Sigmoid colon (tissue), 7 donors: ENCODE data around the gene MAPK10. TPM values are rescaled to one million over a fixed set of nuclear protein-coding genes. Genes with fewer than 3 reads are reported as not detected.

Source experiments
- DNase-seq: peaks from one replicate; pipeline ENCODE4 v3.0.0-alpha.2; 2019
- H3K27ac ChIP-seq, 4 donors: fragments of 200-600 bp; sonication (generic); one replicate each; pipeline ENCODE4 v1.5.1; 2016 to 2019; ENCODE audit warnings: mild to moderate bottlenecking in 1 of 4
- H3K27me3 ChIP-seq, 3 donors: fragments of 200-600 bp; sonication (generic); one replicate each; pipeline ENCODE4 v1.5.1; 2019; ENCODE audit warnings: mild to moderate bottlenecking in 1 of 3
- H3K36me3 ChIP-seq, 4 donors: fragments of 200-600 bp; sonication (generic); one replicate each; pipeline ENCODE4 v1.5.1; 2016 to 2019
- H3K4me1 ChIP-seq, 4 donors: fragments of 200-600 bp; sonication (generic); one replicate each; pipeline ENCODE4 v1.5.1; 2017 to 2019
- H3K4me3 ChIP-seq, 4 donors: fragments of 200-600 bp; sonication (generic); one replicate each; pipeline ENCODE4 v1.5.1; 2017 to 2019; ENCODE audit warnings: mild to moderate bottlenecking in 2 of 4, moderate library complexity in 1 of 4
- H3K9me3 ChIP-seq, 4 donors: fragments of 200-600 bp in 3 of 4; sonication (generic) in 3 of 4; one replicate each; pipeline versions ENCODE4 v1.5.1 to v1.6.1; 2013 to 2019
- CTCF ChIP-seq, 4 experiments: fragments of 450-650 bp in 3 of 4; fragments of 200-600 bp in 1 of 4; IDR thresholded peaks; one replicate each; pipeline ENCODE4 v1.5.1; 2016 to 2019; ENCODE audit warnings: antibody characterized with exemption in 4 of 4, mild to moderate bottlenecking in 3 of 4, moderate library complexity in 2 of 4
- EP300 ChIP-seq, 4 donors: sonication (generic); formaldehyde crosslinking; IDR thresholded peaks; one replicate each; pipeline ENCODE4 v1.6.1; 2017; ENCODE audit warnings: antibody characterized with exemption in 4 of 4
- POLR2A ChIP-seq, 2 donors: fragments of 450-650 bp; IDR thresholded peaks; one replicate each; pipeline ENCODE4 v1.6.1; 2016; ENCODE audit warnings: antibody characterized with exemption in 2 of 2, mild to moderate bottlenecking in 2 of 2, moderate library complexity in 2 of 2
- POLR2AphosphoS5 ChIP-seq, 4 donors: sonication (generic); formaldehyde crosslinking; IDR thresholded peaks; one replicate each; pipeline ENCODE4 v1.6.1; 2017; ENCODE audit warnings: antibody characterized with exemption in 4 of 4
- WGBS, 2 donors: extraction: QIAGEN DNeasy Blood & Tissue Kit; methylation state at CpG; one replicate each; pipeline ENCODE4 v1.1.7; 2013; 5-methylcytosine and 5-hydroxymethylcytosine counted together
- intact Hi-C: fragments of 100-400 bp; cut with DNase I; formaldehyde crosslinking; loops from one replicate; pipeline ENCODE4 v1.15.1; 2023
- polyA plus RNA-seq, 3 donors: library from polyadenylated mRNA; stranded (reverse); fragments of 200-250 nt; gene quantifications; one replicate each; pipeline ENCODE4 v1.2.3, GENCODE V29; 2013
- total RNA-seq, 4 donors: library from RNA; depleted of rRNA; stranded (reverse); fragments of >200 nt; gene quantifications; one replicate each; pipeline ENCODE4 v1.1.0, GENCODE V29; 2016
- donor health status: healthy with polysubstance abuse.
- donor health status: Bipolar disorder and iron deficiency.
- donor health status: healthy.

The MAPK10 gene
- total RNA-seq (10 to 100 TPM; 24.3 to 28.5 (median 26.6) TPM), polyA plus RNA-seq (1 to 10 TPM; 3.0 to 4.4 (median 3.6) TPM)

- H3K4me3 ChIP-seq = peak within 1 kb of the TSS; percentile 4 to 35 (median 24)
- intact Hi-C loops = no loop called here
- H3K4me1 ChIP-seq = peaks cover 0 to 17% (median 0%) of the 10 kb centered on the region in 4 donors
- TF ChIP-seq POLR2AphosphoS5 (IDR thresholded peaks at IDR 0.05) (peak; percentile 37 to 76 (median 54)), EP300 (IDR thresholded peaks at IDR 0.05) (no peak), POLR2A (IDR thresholded peaks at IDR 0.05) (no peak), CTCF (IDR thresholded peaks at IDR 0.05) (no peak)
- no peaks in the 10 kb centered on the region for H3K36me3 ChIP-seq
- DNase-seq = peak; percentile 88
- H3K27me3 ChIP-seq = no peaks in the 10 kb centered on the region
- H3K9me3 ChIP-seq = no peaks in the 10 kb centered on the region
- 4 to 11% methylated on average over 12 of the region's 12 CpGs for WGBS, 2 donors
- peak within 1 kb of the TSS in 2 of 4 donors; percentile 31 to 54 for H3K27ac ChIP-seq
These were observed at the start of gene MAPK10 for GRCh38 chr4:86359944-86360478. Gene MAPK10, minus strand, starts transcription at chr4:86360053.

DNA sequence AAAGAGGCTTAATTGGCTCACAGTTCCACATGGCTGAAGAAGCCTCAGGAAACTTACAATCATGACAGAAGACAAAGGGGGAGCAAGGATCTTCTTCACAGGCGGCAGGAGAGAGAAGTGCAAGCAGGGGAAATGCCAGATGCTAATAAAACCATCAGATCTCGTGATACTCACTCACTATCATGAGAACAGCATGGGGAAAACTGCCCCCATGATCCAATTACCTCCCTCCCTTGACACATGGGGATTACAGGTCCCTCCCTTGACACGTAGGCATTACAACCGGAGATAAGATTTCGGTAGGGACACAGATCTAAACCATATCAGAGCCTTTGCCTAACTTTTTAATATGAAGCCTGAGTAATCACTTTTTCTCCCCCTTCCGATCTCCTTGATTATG, 43.7 kb upstream of the MAPK10 start:
- WGBS, 2 donors = 59 to 82% methylated on average over 6 of the region's 6 CpGs
- DNase-seq = no peak
- Histone ChIP-seq H3K4me1 (no peaks in the 10 kb centered on the region), H3K27ac (no peak overlapping the region), H3K27me3 (no peaks in the 10 kb centered on the region), H3K36me3 (no peaks in the 10 kb centered on the region), H3K4me3 (no peak overlapping the region), H3K9me3 (no peaks in the 10 kb centered on the region)
- intact Hi-C loops = no loop called here
- TF ChIP-seq CTCF (IDR thresholded peaks at IDR 0.05) (no peak), EP300 (IDR thresholded peaks at IDR 0.05) (no peak), POLR2AphosphoS5 (IDR thresholded peaks at IDR 0.05) (no peak), POLR2A (IDR thresholded peaks at IDR 0.05) (no peak)

- intact Hi-C loops = no loop called here
- no peak for DNase-seq
- H3K4me1 ChIP-seq = no peaks in the 10 kb centered on the region
- no peak for TF ChIP-seq EP300 (IDR thresholded peaks at IDR 0.05)
- no peak for TF ChIP-seq POLR2A (IDR thresholded peaks at IDR 0.05)
- TF ChIP-seq CTCF (IDR thresholded peaks at IDR 0.05) = no peak
- no peak for TF ChIP-seq POLR2AphosphoS5 (IDR thresholded peaks at IDR 0.05)
- no peak overlapping the region for H3K27ac ChIP-seq
- H3K9me3 ChIP-seq = no peaks in the 10 kb centered on the region
- H3K4me3 ChIP-seq = no peak overlapping the region
- whole genome bisulfite sequencing, 2 donors = 82 to 90% methylated on average over 2 of the region's 2 CpGs
- H3K27me3 ChIP-seq = no peaks in the 10 kb centered on the region
- H3K36me3 ChIP-seq = no peaks in the 10 kb centered on the region
These were observed 42.0 kb upstream of the MAPK10 start for GRCh38 chr4:86401826-86402225.

DNA sequence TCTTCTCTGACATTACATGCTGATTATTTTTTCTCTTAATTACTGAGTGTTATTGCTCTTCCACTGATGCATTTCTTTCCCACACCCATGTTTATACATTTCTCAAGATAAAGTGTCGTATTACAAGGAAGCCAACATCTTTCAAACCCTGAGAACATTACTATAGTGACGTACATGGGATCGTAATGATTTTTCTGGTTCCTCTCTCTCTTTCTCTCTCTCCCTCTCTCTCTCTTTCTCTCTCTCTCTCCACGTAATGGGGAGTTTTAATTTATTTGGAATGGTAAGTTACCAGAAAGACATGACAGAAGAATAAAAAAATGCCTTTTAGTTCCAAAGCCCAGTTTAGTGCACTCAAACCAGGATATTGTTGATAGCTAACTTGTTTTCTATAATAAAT, 40.4 kb upstream of the MAPK10 start:
- H3K27me3 ChIP-seq = no peaks in the 10 kb centered on the region
- DNase-seq = no peak
- H3K36me3 ChIP-seq = no peaks in the 10 kb centered on the region
- H3K9me3 ChIP-seq = no peaks in the 10 kb centered on the region
- H3K4me3 ChIP-seq = no peak overlapping the region
- H3K27ac ChIP-seq = no peak overlapping the region
- intact Hi-C loops = no loop called here
- 33 to 72% methylated on average over 4 of the region's 4 CpGs for WGBS, 2 donors
- H3K4me1 ChIP-seq = no peaks in the 10 kb centered on the region
- no peak for TF ChIP-seq POLR2AphosphoS5 (IDR thresholded peaks at IDR 0.05)
- TF ChIP-seq POLR2A (IDR thresholded peaks at IDR 0.05) = no peak
- no peak for TF ChIP-seq EP300 (IDR thresholded peaks at IDR 0.05)
- TF ChIP-seq CTCF (IDR thresholded peaks at IDR 0.05) = no peak

GRCh38 chr4:86398187-86398586, 38.3 kb upstream of the MAPK10 start:
- no peaks in the 10 kb centered on the region for H3K4me1 ChIP-seq
- H3K27me3 ChIP-seq = no peaks in the 10 kb centered on the region
- TF ChIP-seq POLR2AphosphoS5 (IDR thresholded peaks at IDR 0.05) (no peak), POLR2A (IDR thresholded peaks at IDR 0.05) (no peak), EP300 (IDR thresholded peaks at IDR 0.05) (no peak)
- no peak overlapping the region for H3K4me3 ChIP-seq
- no peaks in the 10 kb centered on the region for H3K9me3 ChIP-seq
- intact Hi-C loops = no loop called here
- no peaks in the 10 kb centered on the region for H3K36me3 ChIP-seq
- DNase-seq = no peak
- no peak overlapping the region for H3K27ac ChIP-seq
- 85 to 95% methylated on average over 1 of the region's 1 CpG for WGBS, 2 donors
